Mucosa of gallbladder (tissue), 1 donor: ENCODE data around the gene CTNNA3. TPM values are rescaled to one million over a fixed set of nuclear protein-coding genes. Genes with fewer than 3 reads are reported as not detected.

Source experiments
- DNase-seq: peaks from one replicate; pipeline ENCODE4 v3.0.0-alpha.2; 2020; ENCODE audit warnings: low spot score
- total RNA-seq: library from RNA; stranded (reverse); gene quantifications from one replicate; pipeline ENCODE4 v1.2.1, GENCODE V29; 2021
- donor health status: DM: no; HTN: no; CAD: no.

Gene CTNNA3
- total RNA-seq, 1 donor from 2014 or later = 3.7 TPM

GRCh38 chr10:66760941-66761340, 935.1 kb downstream of the CTNNA3 start:
- DNase-seq = no peak

- no peak for DNase-seq
These were observed 940.5 kb downstream of the CTNNA3 start for GRCh38 chr10:66755474-66755873.

GRCh38 chr10:66752714-66753113, 943.3 kb downstream of the CTNNA3 start:
- DNase-seq = no peak

- no peak for DNase-seq
These were observed 947.8 kb downstream of the CTNNA3 start for GRCh38 chr10:66748217-66748616.

GRCh38 chr10:66747451-66747850, 948.5 kb downstream of the CTNNA3 start:
- no peak for DNase-seq

GRCh38 chr10:66746711-66747110, 949.3 kb downstream of the CTNNA3 start:
- DNase-seq = no peak

GRCh38 chr10:66746246-66746645, 949.7 kb downstream of the CTNNA3 start:
- DNase-seq = no peak

GRCh38 chr10:66744915-66745314, 951.1 kb downstream of the CTNNA3 start:
- no peak for DNase-seq

GRCh38 chr10:66737241-66737640, 958.8 kb downstream of the CTNNA3 start:
- no peak for DNase-seq

GRCh38 chr10:66723608-66724400, 972.2 kb downstream of the CTNNA3 start:
- no peak for DNase-seq

GRCh38 chr10:66719483-66719882, 976.5 kb downstream of the CTNNA3 start:
- DNase-seq = no peak

- DNase-seq = no peak
These were observed 978.6 kb downstream of the CTNNA3 start for GRCh38 chr10:66717231-66717981.

- no peak for DNase-seq
These were observed 981.3 kb downstream of the CTNNA3 start for GRCh38 chr10:66714741-66715140.

GRCh38 chr10:66713387-66713786, 982.6 kb downstream of the CTNNA3 start:
- no peak for DNase-seq

GRCh38 chr10:66698069-66698468, 997.9 kb downstream of the CTNNA3 start:
- no peak for DNase-seq

GRCh38 chr10:66695046-66695445, 1000.9 kb downstream of the CTNNA3 start:
- no peak for DNase-seq

GRCh38 chr10:66684581-66684980, 1011.4 kb downstream of the CTNNA3 start:
- no peak for DNase-seq

GRCh38 chr10:66680886-66681285, 1015.1 kb downstream of the CTNNA3 start:
- DNase-seq = no peak

- DNase-seq = no peak
These were observed 1017.5 kb downstream of the CTNNA3 start for GRCh38 chr10:66678521-66678920.

- no peak for DNase-seq
These were observed 1022.9 kb downstream of the CTNNA3 start for GRCh38 chr10:66673071-66673470.

- no peak for DNase-seq
These were observed 1024.4 kb downstream of the CTNNA3 start for GRCh38 chr10:66671562-66671961.

- DNase-seq = no peak
These were observed 1024.9 kb downstream of the CTNNA3 start for GRCh38 chr10:66671064-66671463.

- no peak for DNase-seq
These were observed 1039.5 kb downstream of the CTNNA3 start for GRCh38 chr10:66656499-66656898.
